AG20443 (cell line): ENCODE data around the gene PANX3.
"Not testable (repeated sequence)": the region's sequence is repeated elsewhere in the genome, so short reads cannot be mapped to it uniquely, and the experiment has no call there.

ENCODE experiments used
- DNase-seq: peaks from one replicate; pipeline ENCODE4 v3.0.0; 2012; ENCODE audit warnings: low spot score, mixed read lengths

Gene PANX3

GRCh38 chr11:124611064-124611463 lies at the start of gene PANX3:
TSS of gene PANX3 (plus strand) at chr11:124611428. CDS start at chr11:124611557, 129 bp downstream.
- DNase-seq: no peak

- no peak for DNase-seq
These were observed 41.5 kb upstream of the PANX3 start, which contains the start of gene OR8A1 for GRCh38 chr11:124569697-124570096. TSS of gene OR8A1 (plus strand) at chr11:124569997. CDS start at chr11:124570120, 123 bp downstream.

DNA sequence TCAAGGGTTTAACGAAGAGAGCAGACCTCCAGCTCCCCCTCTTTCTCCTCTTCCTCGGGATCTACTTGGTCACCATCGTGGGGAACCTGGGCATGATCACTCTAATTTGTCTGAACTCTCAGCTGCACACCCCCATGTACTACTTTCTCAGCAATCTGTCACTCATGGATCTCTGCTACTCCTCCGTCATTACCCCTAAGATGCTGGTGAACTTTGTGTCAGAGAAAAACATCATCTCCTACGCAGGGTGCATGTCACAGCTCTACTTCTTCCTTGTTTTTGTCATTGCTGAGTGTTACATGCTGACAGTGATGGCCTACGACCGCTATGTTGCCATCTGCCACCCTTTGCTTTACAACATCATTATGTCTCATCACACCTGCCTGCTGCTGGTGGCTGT lies 41.1 kb upstream of the PANX3 start:
- DNase-seq: no peak

- no peak for DNase-seq
These were observed 33.4 kb upstream of the PANX3 start for GRCh38 chr11:124577716-124578427.

- no peak for DNase-seq
These were observed 32.5 kb upstream of the PANX3 start for GRCh38 chr11:124578761-124579160.

DNA sequence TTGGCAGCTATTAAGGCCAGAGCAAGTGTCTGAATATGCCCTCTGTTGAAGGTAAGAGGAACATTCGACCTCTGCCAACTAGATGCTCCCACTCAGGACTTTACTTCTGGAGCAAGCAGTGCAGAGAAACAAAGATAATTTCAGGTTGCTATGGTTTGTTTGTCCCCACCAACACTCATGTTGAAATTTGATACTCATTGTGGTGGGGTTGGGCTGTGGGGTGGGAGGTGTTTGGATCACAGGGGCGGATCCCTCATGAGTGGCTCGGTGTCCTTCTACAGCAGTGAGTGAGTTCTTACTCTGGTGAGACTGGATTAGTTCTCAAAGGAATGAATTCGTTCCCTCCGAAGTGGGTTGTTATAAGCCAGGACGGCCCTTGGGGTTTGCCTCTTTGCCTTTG lies 29.4 kb upstream of the PANX3 start:
- no peak for DNase-seq

DNA sequence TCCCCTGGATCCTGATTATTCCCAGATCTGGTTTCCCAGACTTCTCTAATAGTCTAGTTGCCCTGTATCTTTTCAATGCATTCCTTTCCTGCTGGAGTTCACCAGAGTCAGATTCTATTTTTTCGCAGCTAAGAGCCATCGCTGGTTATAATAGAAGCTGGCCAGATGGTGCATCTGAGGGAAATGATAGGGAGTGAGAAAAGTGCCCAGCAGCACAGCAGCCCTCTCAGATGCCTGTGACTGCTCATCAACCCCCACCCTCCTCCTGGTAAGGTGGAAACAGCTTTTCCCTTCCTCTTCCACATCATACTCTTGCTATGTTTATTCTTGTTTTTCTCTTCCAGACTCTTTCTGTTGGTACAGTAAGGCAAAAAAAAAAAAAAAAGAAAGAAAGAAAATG lies 28.7 kb upstream of the PANX3 start:
- no peak for DNase-seq

DNA sequence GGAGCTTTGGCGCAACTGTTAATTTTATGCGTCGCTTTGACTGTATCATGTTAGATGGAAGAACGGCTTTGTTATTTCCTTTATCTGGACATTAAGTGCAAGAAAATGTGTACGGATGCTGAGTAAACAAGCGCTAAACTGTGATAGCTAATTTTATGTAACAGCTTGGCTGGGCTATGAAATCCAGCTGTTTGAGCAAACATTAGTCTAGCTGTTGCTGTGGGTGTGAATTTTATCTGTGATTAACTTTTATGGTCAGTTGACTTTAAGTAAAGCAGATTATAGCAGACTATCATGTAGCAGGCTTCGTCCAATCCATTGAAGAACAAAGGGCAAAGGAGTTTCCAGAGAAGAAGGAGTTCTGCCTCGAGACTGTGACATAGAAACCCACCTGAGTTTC lies 27.4 kb upstream of the PANX3 start:
- no peak for DNase-seq

DNA sequence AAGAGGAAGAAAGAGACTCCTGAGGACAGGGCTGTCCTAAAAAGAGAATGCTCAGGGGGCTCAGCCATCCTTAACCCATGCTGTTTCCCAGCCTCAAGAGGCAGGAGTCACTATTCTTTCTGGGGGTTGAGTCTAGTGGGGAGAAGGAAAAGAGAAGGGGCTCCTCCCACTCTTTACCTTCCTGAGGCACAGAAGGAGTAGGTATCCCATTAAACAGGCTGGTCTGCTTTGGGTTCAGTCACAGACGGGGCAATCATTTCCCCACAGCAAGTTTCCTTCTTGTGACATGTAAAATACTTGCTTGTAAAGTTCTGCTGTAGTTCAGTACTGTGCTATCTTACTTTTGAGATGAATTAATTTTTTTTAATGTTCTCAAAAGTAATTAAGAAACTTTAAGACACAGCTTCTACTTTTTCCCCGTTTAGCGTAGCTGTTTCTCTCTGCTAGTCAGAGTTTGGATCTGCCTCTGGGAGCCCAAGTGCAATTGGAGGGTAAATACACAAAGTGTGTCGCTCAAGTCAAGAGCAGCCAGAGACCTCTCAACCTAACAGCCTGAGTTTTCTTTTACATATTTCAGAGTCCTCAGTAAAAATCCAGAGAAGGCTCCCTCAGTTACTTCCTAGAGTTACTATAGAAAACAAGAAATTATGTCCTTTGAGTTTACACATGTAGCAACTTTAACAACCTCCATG lies 26.4 kb upstream of the PANX3 start:
- no peak for DNase-seq

- peak; percentile 54 for DNase-seq
These were observed 24.9 kb upstream of the PANX3 start for GRCh38 chr11:124586238-124586860.

DNA sequence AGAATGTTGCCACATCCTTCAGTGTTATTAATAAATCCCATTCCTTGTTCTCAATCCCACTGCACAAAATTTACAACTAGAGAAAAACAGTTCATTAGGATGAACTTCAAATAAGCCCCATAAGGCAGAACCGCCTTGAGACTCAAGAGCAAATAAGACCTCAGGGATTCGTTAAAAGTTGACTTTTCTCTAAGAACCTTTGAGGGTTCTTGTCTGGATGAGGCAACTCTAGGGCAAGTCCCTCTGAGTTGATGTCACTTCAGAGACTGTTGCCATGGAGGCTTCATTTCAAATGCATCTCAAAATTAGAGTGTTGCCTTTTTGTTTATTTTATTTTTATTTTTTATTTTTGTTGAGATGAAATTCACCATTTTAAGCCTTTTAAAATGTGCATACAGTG lies 19.8 kb upstream of the PANX3 start:
- no peak for DNase-seq

DNA sequence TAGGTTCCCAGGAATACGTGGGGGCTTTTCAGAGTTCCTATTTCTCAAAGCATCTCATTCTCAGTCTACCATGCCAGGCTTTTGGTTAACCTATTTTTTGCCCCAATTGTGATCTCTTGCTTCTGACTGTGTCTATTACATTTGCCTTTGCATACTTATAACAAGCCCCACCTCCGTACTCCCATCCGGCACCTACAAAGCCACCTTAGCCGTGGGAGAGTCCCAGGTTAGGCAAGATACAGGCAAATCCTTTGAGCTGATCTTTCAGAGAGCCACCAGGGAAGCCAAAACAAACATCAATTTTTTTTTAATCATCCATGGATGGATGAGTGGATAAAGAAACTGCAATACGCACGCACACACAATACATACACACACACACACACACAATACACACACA lies 18.6 kb upstream of the PANX3 start:
- DNase-seq: no peak

DNA sequence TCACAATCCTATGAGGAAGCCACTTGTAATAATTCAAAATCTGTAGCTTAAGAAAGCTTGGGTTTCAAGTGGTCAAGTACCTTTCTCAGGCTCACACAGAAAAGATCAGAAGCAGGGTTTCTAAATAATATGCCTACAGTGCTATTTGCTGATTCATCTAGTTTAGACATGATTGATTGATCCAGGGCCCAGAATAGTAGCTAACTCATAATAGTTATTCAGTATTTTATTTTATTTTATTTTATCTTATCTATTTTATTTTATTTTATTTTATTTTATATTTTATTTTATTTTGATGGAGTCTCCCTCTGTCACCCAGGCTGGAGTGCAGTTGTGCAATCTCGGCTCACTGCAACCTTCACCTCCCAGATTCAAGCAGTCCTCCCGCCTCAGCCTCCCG lies 15.9 kb upstream of the PANX3 start:
- no peak for DNase-seq

DNA sequence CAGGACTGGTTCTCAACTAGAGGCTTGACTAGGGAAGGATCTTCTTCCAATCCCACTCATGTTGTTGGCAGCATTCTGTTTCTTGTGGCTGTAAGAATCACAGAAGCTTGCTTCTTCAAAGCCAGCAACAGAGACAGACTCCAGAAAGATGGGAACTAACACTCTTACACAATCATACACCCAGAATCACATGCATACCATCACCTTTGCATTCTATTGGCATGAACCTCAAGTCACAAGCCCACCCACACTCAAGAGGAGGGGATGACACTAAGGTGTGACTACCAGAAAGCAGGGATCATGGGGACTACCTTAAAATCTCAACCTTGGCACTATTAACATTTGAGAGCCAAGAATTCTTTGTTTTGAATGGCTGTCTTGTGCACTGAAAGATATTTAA lies 13.6 kb upstream of the PANX3 start:
- DNase-seq: no peak

DNA sequence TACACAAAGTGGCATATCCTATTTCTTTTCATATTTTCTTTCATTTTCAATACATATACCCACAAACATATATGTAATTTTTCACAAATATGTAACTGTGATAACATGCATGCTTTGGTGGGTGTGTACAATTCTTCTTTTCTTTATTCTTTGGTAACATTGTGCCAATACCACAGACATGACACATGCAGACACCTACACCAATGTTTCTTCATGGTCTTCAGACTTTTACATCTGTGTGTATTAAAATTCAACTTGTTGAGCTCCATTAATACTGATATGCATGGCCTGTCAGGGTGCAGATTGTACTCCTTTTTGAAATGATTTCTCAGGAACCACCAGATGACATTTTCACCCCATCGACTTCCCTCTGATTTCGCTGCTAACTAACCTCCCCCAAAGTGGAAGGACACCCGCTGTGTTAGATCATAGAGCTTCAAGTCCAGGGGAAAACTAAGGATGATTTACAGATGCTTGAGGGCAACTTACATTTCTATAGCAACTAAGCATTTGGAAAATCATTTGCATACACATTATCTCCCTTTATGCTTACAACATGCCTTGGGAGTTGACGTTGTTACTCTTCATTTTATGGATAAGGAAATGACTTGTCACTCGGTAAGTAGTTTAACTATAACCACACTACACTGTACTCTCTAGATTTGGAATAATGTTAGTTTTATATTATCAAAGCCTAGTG lies 10.5 kb upstream of the PANX3 start:
- no peak for DNase-seq

GRCh38 chr11:124602193-124602592 lies 9.0 kb upstream of the PANX3 start:
- peak; percentile 40 for DNase-seq

GRCh38 chr11:124602723-124603122 lies 8.5 kb upstream of the PANX3 start:
- DNase-seq: not testable (repeated sequence)

DNA sequence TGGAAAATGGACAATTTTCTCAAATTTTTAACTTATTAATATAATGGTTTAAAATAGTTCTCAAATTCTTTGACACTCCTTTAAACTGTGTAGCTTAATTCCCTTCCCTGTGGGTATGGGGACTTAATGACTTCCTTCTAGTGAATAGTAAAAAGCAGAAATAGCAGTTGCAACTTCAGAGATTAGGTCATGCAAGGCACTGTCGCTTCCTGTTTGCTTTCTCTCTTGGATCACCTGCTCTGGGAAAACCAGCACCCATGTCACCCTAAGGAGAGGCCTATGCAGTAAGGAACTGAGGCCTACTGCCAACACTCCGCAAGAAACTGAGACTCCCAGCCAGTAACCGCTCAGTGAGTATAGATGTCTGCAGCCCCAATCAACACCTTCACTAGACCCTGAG lies 5.5 kb upstream of the PANX3 start:
- no peak for DNase-seq

- DNase-seq: no peak
These were observed 3.1 kb upstream of the PANX3 start for GRCh38 chr11:124608147-124608546.

DNA sequence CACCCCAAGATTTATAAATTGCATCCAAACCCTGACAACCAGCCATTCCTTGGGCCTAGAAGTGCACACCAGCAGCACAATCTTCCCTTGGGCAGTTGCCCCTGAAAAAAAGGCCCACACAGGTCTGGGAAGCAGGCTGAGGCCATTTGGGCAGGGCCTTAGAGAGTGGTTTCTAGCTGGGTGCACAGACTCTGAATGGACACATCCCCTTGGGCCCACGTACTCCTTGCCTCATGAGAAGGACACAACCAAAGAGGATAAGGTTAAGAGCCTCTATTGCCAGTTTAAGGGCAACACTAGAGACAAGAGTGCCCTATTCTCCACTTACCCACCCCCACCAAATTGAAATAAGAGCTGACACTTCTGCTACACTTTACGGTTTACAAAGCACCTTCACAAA lies 933 bp upstream of the PANX3 start:
- DNase-seq: no peak

- DNase-seq: no peak
These were observed 817 bp downstream of the PANX3 start for GRCh38 chr11:124612045-124612444.

DNA sequence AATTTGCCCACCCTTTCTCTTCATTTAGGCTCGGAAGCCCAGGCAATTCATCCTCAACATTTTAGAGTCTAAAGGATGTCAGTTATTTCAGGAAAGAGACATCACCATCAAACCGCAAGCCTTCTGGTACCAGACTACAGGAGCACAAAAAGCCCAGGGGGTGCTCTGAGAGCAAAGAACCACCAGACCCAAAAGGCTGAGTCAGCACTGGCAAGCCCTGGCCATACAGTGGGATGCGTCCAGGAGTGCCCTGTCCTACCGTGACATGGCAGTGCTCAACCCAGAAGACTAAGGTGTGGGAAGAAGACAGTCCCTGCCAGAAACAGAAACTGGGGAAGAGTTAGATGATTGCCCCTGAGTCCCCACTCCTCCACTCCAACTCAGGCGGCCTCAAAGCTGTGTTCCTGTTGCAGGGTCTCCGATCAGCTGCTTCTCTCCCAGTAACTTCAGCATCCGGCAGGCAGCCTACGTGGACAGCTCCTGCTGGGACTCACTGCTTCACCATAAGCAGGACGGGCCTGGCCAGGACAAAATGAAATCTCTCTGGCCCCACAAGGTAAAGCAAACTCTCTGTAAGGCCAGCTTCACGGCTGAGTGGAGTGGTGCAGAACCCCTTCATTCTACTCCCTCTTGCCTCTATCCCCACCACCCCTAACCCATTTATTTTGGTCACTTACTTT lies 1.5 kb downstream of the PANX3 start:
- no peak for DNase-seq
